ENCODE measurements around the gene C11orf87.

DNA sequence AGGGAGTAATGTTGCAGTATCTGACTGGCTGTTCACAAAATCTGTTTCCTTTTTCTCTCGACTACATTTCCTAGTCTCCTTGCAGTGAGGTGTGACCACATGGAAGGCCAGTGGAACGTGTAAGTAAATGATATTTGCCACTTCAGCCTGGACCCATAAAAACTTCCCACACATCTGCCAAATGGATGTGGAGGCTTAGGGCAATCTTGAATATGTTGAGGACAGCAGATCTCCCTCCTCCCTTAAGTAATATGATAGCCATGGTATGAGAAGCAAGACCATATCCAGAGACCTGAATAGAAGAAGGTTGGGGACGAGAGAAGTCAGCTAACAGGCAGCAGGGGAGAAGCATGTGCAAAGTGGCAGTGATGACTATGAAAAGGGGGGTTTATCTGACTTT, 33.0 kb upstream of the C11orf87 start:
- no peak for TF ChIP-seq CTCF (IDR thresholded peaks at IDR 0.05)
- no peak for TF ChIP-seq POLR2A (IDR thresholded peaks at IDR 0.05)
- TF ChIP-seq EP300 (IDR thresholded peaks at IDR 0.05) = no peak
- TF ChIP-seq POLR2AphosphoS5 (IDR thresholded peaks at IDR 0.05) = no peak
